ENCODE measurements around the gene DLK1. TPM values are rescaled to one million over a fixed set of nuclear protein-coding genes. Genes with fewer than 3 reads are reported as not detected.

Gene DLK1
- total and polyA plus RNA-seq, 2 of the 13 experiments (the other 11 are each of a cell fraction or from before 2014, with no cell fraction given) = 95.5 to 312 TPM

DNA sequence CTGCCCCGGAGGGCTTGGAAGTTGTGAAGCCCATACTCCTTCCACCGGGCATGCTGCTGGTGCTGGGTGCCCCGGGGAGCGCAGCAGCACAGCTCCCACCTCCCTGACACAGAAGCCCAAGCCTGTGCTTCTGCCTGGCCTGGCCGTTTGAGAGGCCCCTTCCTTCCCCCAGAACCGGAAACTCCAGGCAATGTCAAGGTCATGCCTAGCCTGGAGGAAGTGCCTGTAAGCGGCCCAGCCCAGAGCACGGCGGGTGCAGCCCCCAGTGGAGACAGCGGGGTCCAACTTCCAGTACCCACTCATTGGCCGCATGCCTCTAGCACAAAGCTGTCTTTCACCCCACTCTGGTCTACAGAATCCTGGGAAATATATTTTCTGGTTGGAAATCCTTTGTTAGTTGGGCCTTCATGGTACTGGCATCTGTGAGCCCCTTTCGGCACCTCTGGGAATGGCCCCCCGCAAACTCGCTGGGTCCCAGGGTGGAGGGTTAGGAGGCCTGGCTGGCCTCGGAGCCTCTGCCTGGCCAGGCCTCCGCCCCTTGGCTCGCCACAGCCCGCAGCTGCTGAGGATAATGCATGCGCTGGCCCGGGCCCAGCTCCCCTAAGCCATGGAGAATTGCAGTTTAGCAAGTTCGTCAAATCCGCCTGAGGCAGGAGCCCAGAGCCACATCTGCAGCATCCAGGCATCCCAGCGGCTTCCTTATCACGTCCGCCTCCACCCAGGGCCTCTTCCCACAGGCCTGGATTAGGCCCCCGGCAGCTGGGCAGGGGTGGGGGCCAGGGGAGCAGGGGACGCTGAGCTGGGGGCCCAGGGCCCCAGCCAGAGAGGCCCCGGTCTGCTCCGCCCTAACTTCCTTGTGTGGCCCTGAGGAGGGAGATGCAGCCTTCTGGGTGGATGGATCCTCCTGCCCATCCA is 48.9 kb upstream of the DLK1 start (continued):
- TF ChIP-seq, protein P1, sequence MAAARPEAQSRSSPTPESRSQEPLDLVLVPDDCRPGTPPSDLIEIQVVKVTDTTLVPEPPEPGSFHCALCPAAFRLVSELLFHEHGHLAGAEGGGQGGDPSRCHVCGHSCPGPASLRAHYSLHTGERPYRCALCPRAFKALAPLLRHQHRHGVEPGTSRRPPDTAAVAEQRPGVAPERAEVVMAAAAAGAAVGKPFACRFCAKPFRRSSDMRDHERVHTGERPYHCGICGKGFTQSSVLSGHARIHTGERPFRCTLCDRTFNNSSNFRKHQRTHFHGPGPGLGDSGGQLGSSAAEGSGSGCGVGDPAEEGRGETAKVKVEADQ (CRISPR knock-in tag; IDR thresholded peaks at IDR 0.05; ENCODE audit: borderline replicate concordance) = no peak
- TF ChIP-seq SOX13 (IDR thresholded peaks at IDR 0.05) (no peak), SOX13 (CRISPR knock-in tag; conservative IDR thresholded peaks at IDR 0.05 in 1 of 2, IDR thresholded peaks at IDR 0.05 in 1 of 2) (peak in 1 of 2 experiments; percentile 38; a peak in 1 of 4 replicates), EED (CRISPR knock-in tag; IDR thresholded peaks at IDR 0.05) (no peak), ZNF605 (CRISPR knock-in tag; IDR thresholded peaks at IDR 0.05) (0 out of 2 replicates have a peak, but pooled peaks have one; percentile 31), KDM3A (CRISPR knock-in tag; IDR thresholded peaks at IDR 0.05; ENCODE audit: low read depth) (peak; percentile 41; the same call in 1 of the 2 replicates), ETV5 (CRISPR knock-in tag; IDR thresholded peaks at IDR 0.05; ENCODE audit: borderline replicate concordance) (peak; percentile 97), ZNF354B (CRISPR knock-in tag; IDR thresholded peaks at IDR 0.05) (no peak)
- TF ChIP-seq, protein P2, sequence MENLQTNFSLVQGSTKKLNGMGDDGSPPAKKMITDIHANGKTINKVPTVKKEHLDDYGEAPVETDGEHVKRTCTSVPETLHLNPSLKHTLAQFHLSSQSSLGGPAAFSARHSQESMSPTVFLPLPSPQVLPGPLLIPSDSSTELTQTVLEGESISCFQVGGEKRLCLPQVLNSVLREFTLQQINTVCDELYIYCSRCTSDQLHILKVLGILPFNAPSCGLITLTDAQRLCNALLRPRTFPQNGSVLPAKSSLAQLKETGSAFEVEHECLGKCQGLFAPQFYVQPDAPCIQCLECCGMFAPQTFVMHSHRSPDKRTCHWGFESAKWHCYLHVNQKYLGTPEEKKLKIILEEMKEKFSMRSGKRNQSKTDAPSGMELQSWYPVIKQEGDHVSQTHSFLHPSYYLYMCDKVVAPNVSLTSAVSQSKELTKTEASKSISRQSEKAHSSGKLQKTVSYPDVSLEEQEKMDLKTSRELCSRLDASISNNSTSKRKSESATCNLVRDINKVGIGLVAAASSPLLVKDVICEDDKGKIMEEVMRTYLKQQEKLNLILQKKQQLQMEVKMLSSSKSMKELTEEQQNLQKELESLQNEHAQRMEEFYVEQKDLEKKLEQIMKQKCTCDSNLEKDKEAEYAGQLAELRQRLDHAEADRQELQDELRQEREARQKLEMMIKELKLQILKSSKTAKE (CRISPR knock-in tag; IDR thresholded peaks at IDR 0.05; ENCODE audit: borderline replicate concordance) = 0 out of 2 replicates have a peak, but pooled peaks have one; percentile 29
- TF ChIP-seq, protein P3, sequence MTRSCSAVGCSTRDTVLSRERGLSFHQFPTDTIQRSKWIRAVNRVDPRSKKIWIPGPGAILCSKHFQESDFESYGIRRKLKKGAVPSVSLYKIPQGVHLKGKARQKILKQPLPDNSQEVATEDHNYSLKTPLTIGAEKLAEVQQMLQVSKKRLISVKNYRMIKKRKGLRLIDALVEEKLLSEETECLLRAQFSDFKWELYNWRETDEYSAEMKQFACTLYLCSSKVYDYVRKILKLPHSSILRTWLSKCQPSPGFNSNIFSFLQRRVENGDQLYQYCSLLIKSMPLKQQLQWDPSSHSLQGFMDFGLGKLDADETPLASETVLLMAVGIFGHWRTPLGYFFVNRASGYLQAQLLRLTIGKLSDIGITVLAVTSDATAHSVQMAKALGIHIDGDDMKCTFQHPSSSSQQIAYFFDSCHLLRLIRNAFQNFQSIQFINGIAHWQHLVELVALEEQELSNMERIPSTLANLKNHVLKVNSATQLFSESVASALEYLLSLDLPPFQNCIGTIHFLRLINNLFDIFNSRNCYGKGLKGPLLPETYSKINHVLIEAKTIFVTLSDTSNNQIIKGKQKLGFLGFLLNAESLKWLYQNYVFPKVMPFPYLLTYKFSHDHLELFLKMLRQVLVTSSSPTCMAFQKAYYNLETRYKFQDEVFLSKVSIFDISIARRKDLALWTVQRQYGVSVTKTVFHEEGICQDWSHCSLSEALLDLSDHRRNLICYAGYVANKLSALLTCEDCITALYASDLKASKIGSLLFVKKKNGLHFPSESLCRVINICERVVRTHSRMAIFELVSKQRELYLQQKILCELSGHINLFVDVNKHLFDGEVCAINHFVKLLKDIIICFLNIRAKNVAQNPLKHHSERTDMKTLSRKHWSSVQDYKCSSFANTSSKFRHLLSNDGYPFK (CRISPR knock-in tag; IDR thresholded peaks at IDR 0.05; ENCODE audit: borderline replicate concordance) = 0 out of 2 replicates have a peak, but pooled peaks have one; percentile 18
- TF ChIP-seq, protein P4, sequence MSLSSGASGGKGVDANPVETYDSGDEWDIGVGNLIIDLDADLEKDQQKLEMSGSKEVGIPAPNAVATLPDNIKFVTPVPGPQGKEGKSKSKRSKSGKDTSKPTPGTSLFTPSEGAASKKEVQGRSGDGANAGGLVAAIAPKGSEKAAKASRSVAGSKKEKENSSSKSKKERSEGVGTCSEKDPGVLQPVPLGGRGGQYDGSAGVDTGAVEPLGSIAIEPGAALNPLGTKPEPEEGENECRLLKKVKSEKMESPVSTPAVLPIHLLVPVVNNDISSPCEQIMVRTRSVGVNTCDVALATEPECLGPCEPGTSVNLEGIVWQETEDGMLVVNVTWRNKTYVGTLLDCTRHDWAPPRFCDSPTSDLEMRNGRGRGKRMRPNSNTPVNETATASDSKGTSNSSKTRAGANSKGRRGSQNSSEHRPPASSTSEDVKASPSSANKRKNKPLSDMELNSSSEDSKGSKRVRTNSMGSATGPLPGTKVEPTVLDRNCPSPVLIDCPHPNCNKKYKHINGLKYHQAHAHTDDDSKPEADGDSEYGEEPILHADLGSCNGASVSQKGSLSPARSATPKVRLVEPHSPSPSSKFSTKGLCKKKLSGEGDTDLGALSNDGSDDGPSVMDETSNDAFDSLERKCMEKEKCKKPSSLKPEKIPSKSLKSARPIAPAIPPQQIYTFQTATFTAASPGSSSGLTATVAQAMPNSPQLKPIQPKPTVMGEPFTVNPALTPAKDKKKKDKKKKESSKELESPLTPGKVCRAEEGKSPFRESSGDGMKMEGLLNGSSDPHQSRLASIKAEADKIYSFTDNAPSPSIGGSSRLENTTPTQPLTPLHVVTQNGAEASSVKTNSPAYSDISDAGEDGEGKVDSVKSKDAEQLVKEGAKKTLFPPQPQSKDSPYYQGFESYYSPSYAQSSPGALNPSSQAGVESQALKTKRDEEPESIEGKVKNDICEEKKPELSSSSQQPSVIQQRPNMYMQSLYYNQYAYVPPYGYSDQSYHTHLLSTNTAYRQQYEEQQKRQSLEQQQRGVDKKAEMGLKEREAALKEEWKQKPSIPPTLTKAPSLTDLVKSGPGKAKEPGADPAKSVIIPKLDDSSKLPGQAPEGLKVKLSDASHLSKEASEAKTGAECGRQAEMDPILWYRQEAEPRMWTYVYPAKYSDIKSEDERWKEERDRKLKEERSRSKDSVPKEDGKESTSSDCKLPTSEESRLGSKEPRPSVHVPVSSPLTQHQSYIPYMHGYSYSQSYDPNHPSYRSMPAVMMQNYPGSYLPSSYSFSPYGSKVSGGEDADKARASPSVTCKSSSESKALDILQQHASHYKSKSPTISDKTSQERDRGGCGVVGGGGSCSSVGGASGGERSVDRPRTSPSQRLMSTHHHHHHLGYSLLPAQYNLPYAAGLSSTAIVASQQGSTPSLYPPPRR (CRISPR knock-in tag; IDR thresholded peaks at IDR 0.05; ENCODE audit: borderline replicate concordance) = 0 out of 2 replicates have a peak, but pooled peaks have one; percentile 17
- TF ChIP-seq, protein P5, sequence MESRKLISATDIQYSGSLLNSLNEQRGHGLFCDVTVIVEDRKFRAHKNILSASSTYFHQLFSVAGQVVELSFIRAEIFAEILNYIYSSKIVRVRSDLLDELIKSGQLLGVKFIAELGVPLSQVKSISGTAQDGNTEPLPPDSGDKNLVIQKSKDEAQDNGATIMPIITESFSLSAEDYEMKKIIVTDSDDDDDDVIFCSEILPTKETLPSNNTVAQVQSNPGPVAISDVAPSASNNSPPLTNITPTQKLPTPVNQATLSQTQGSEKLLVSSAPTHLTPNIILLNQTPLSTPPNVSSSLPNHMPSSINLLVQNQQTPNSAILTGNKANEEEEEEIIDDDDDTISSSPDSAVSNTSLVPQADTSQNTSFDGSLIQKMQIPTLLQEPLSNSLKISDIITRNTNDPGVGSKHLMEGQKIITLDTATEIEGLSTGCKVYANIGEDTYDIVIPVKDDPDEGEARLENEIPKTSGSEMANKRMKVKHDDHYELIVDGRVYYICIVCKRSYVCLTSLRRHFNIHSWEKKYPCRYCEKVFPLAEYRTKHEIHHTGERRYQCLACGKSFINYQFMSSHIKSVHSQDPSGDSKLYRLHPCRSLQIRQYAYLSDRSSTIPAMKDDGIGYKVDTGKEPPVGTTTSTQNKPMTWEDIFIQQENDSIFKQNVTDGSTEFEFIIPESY (CRISPR knock-in tag; IDR thresholded peaks at IDR 0.05) = peak; percentile 90
